ENCODE measurements around the gene STK33. TPM values are rescaled to one million over a fixed set of nuclear protein-coding genes. Genes with fewer than 3 reads are reported as not detected.

The STK33 gene
- polyA plus RNA-seq, 6 donors from 2014 or later: 2.5 to 11.0 (median 4.9) TPM

- Mint-ChIP-seq H3K27ac (no peak overlapping the region), H3K36me3 (peaks cover 8 to 19% of the 10 kb centered on the region in 2 donors), H3K9me3 (no peaks in the 10 kb centered on the region)
These were observed 21.4 kb upstream of the STK33 start for GRCh38 chr11:8615291-8616032.

DNA sequence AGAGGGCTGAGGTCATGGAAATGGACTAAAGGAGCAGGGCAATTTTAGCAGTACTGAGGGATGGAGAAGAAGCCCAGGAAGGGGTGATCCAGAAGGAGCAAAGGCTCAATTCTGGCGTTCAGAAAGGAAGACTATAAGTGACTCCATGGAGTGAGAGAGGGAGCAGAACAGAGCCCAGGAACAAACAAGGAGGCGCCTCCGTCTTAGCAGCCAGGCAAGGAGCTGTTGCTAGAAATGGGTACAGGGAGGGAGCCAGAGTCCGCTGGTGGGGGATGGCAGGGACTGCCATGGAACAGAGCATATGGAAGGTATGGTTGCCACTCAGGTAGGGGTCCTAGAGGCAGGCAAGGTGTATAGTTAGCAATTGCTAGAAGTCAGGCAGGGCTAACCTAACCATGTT lies 20.5 kb upstream of the STK33 start:
- H3K4me1 Mint-ChIP-seq: peaks cover 0 to 3% (median 0%) of the 10 kb centered on the region in 3 donors
- H3K27ac Mint-ChIP-seq: peak overlapping the region in 1 of 6 donors; percentile 28
- no peaks in the 10 kb centered on the region for H3K27me3 Mint-ChIP-seq
- H3K9me3 Mint-ChIP-seq: no peaks in the 10 kb centered on the region
- no peak overlapping the region for H3K4me3 Mint-ChIP-seq
- DNase-seq (no peak), ATAC-seq (ENCODE audit: low read depth in 2 of 2) (no peak)
- peaks cover 5 to 17% of the 10 kb centered on the region in 2 donors for H3K36me3 Mint-ChIP-seq

More at GRCh38 chr11:8615291-8616032, 21.4 kb upstream of the STK33 start:
- H3K4me3 Mint-ChIP-seq: no peak overlapping the region
- ATAC-seq (ENCODE audit: low read depth in 2 of 2): no peak
- peaks cover 0 to 3% (median 0%) of the 10 kb centered on the region in 3 donors for H3K4me1 Mint-ChIP-seq
- DNase-seq: no peak
- no peaks in the 10 kb centered on the region for H3K27me3 Mint-ChIP-seq

- Mint-ChIP-seq H3K27me3 (no peaks in the 10 kb centered on the region), H3K4me1 (peaks cover 0 to 3% (median 0%) of the 10 kb centered on the region in 3 donors), H3K27ac (peak overlapping the region in 1 of 6 donors; percentile 86), H3K4me3 (no peak overlapping the region), H3K9me3 (no peaks in the 10 kb centered on the region), H3K36me3 (peaks cover 0 to 17% of the 10 kb centered on the region in 2 donors)
- no peak for ATAC-seq (ENCODE audit: low read depth in 2 of 2)
- DNase-seq: no peak
These were observed 19.0 kb upstream of the STK33 start for GRCh38 chr11:8613036-8613435.

DNA sequence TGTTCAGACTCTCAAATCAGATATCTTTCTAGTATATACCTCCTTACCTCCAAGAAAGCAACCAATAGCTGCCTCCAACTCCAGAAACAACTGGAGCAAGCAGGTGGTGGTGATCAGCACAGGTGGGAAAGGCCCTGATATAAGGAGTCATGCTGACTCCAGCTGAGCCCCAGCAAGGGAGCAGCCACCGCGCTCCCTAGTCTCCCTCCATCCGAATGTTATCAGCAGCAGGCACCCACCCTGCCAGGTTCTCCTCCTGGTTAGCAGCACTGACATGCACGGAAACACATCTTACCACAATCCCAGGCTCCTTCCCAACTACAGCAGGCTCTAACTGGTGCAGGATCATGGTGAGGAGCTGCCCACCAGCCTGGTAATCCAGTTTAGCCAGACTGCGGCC lies 18.5 kb upstream of the STK33 start:
- Mint-ChIP-seq H3K4me1 (peaks cover 0 to 3% (median 0%) of the 10 kb centered on the region in 3 donors), H3K27me3 (peaks cover 0 to 2% (median 0%) of the 10 kb centered on the region in 3 donors), H3K9me3 (no peaks in the 10 kb centered on the region), H3K36me3 (peaks cover 0 to 14% of the 10 kb centered on the region in 2 donors), H3K4me3 (no peak overlapping the region), H3K27ac (no peak overlapping the region)
- ATAC-seq (ENCODE audit: low read depth in 2 of 2) (no peak), DNase-seq (no peak)

GRCh38 chr11:8610532-8611116 lies 16.6 kb upstream of the STK33 start:
- peaks cover 4 to 18% (median 6%) of the 10 kb centered on the region in 3 donors for H3K27me3 Mint-ChIP-seq
- DNase-seq: no peak
- H3K9me3 Mint-ChIP-seq: no peaks in the 10 kb centered on the region
- no peak overlapping the region for H3K4me3 Mint-ChIP-seq
- H3K27ac Mint-ChIP-seq: peak overlapping the region in 1 of 6 donors; percentile 56
- H3K4me1 Mint-ChIP-seq: peaks cover 0 to 3% (median 0%) of the 10 kb centered on the region in 3 donors
- H3K36me3 Mint-ChIP-seq: peaks cover 0 to 13% of the 10 kb centered on the region in 2 donors
- ATAC-seq (ENCODE audit: low read depth in 2 of 2): peak in 1 of 2 donors; percentile 41

- H3K9me3 Mint-ChIP-seq: no peaks in the 10 kb centered on the region
- no peak overlapping the region for H3K27ac Mint-ChIP-seq
- peaks cover 0 to 7% (median 6%) of the 10 kb centered on the region in 3 donors for H3K4me1 Mint-ChIP-seq
- H3K27me3 Mint-ChIP-seq: peaks cover 14 to 32% (median 16%) of the 10 kb centered on the region in 3 donors
- no peak for ATAC-seq (ENCODE audit: low read depth in 2 of 2)
- no peak for DNase-seq
- H3K4me3 Mint-ChIP-seq: no peak overlapping the region
- H3K36me3 Mint-ChIP-seq: peaks cover 0 to 8% of the 10 kb centered on the region in 2 donors
These were observed 14.6 kb upstream of the STK33 start for GRCh38 chr11:8608652-8609051.

DNA sequence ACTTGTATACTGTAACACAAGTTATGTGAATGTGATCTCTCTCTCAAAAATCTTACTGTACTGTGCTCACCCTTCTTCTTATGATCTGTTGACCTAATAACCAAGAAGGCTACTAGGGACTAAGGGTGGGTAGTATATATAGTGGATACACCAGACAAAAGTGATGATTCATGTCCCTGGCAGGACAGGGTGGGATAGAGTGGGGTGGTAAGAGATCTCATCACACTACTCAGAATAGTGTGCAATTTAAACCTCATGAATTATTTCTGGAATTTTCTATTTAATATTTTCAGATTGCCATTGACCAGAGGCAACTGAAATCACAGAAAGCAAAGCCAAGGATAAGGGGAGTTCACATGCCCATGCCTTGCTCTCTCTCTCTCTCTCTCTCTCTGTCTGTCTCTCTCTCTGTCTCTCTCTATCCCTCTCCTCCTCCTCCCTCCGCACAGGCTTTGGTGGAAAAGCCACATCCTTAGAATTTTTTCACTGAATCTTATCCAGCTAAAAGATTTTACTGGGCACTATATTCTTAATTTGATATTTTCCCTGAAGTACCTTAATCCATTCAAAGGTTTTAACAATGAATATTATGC lies 12.0 kb upstream of the STK33 start:
- H3K9me3 Mint-ChIP-seq: no peaks in the 10 kb centered on the region
- peaks cover 0 to 7% (median 6%) of the 10 kb centered on the region in 3 donors for H3K4me1 Mint-ChIP-seq
- peaks cover 16 to 43% (median 24%) of the 10 kb centered on the region in 3 donors for H3K27me3 Mint-ChIP-seq
- no peaks in the 10 kb centered on the region for H3K36me3 Mint-ChIP-seq
- no peak for DNase-seq
- no peak overlapping the region for H3K4me3 Mint-ChIP-seq
- no peak for ATAC-seq (ENCODE audit: low read depth in 2 of 2)
- H3K27ac Mint-ChIP-seq: peak overlapping the region in 1 of 6 donors; percentile 4

DNA sequence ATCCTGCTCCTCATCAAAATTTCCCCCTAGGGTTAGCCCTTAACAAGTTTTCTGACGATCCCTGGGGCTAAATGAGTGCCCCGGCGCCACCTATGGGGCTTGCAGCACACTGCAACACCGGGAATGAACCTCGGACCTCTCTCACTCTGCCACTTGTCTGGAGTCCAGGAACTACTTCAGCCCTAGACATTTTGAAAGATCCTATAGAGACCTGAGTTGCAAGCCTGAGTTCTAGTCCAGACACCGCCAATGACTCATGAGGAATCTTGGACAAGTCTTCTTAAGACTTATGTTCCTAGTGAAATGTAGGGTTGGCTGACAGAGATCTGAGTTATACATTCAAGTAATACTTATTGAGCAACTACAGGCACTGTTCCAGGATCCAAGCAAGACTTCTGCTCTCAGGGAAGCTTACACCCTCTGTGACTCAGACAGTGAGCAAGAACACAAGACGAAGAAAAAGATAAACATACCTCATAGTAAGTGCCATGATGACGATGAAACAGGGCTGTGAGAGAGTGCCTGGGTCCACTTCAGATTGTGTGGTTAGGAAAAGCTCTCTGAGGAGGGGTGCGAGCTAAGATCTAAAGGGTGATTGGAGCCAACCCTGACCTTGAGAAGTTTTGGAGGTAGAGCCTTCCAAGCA lies 10.2 kb upstream of the STK33 start:
- Mint-ChIP-seq H3K9me3 (no peaks in the 10 kb centered on the region), H3K27ac (no peak overlapping the region), H3K4me1 (peaks cover 0 to 7% (median 3%) of the 10 kb centered on the region in 3 donors), H3K36me3 (no peaks in the 10 kb centered on the region), H3K4me3 (peak overlapping the region in 1 of 8 donors; percentile 3), H3K27me3 (peaks cover 16 to 45% (median 27%) of the 10 kb centered on the region in 3 donors)
- DNase-seq: no peak
- peak; percentile 35 to 64 for ATAC-seq (ENCODE audit: low read depth in 2 of 2)

DNA sequence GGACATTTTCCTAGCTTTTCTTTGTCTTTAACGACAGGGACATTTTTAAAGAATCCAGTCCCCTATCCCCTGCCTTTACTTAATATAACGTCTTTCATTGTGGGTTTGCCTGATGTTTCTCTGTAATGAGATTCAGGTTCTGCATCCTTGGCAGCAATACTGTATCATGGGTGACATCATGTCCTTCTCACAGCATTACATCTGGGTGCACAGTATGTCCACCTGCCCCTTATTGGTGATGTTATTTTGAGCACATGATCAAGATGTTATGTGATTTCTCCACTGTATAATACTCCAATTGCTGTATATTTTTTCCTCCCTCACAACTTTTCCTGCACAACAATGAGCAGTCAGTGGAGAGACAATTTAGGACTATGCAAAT lies 9.7 kb upstream of the STK33 start:
- ATAC-seq (ENCODE audit: low read depth in 2 of 2): no peak
- peaks cover 0 to 7% (median 3%) of the 10 kb centered on the region in 3 donors for H3K4me1 Mint-ChIP-seq

GRCh38 chr11:8601376-8602133 lies 7.5 kb upstream of the STK33 start:
- DNase-seq (no peak), ATAC-seq (ENCODE audit: low read depth in 2 of 2) (no peak)
- H3K27ac Mint-ChIP-seq: peak overlapping the region in 2 of 6 donors; percentile 29 to 76
- H3K9me3 Mint-ChIP-seq: no peaks in the 10 kb centered on the region
- H3K27me3 Mint-ChIP-seq: peaks cover 24 to 55% (median 27%) of the 10 kb centered on the region in 3 donors
- no peak overlapping the region for H3K4me3 Mint-ChIP-seq
- H3K4me1 Mint-ChIP-seq: peaks cover 0 to 7% (median 3%) of the 10 kb centered on the region in 3 donors
- H3K36me3 Mint-ChIP-seq: no peaks in the 10 kb centered on the region

More for the DNA sequence above, 9.7 kb upstream of the STK33 start:
- H3K36me3 Mint-ChIP-seq: no peaks in the 10 kb centered on the region
- H3K27me3 Mint-ChIP-seq: peaks cover 19 to 50% (median 27%) of the 10 kb centered on the region in 3 donors
- no peak overlapping the region for H3K27ac Mint-ChIP-seq
- H3K9me3 Mint-ChIP-seq: no peaks in the 10 kb centered on the region
- no peak for DNase-seq
- no peak overlapping the region for H3K4me3 Mint-ChIP-seq

- H3K27ac Mint-ChIP-seq: no peak overlapping the region
- peaks cover 0 to 12% (median 10%) of the 10 kb centered on the region in 3 donors for H3K4me1 Mint-ChIP-seq
- H3K36me3 Mint-ChIP-seq: no peaks in the 10 kb centered on the region
- H3K27me3 Mint-ChIP-seq: peaks cover 8 to 32% (median 11%) of the 10 kb centered on the region in 3 donors
- no peak overlapping the region for H3K4me3 Mint-ChIP-seq
- ATAC-seq (ENCODE audit: low read depth in 2 of 2): no peak
- DNase-seq: no peak
- H3K9me3 Mint-ChIP-seq: no peaks in the 10 kb centered on the region
These were observed 4.5 kb upstream of the STK33 start for GRCh38 chr11:8598506-8598905.

GRCh38 chr11:8597182-8597581 lies 3.2 kb upstream of the STK33 start:
- Mint-ChIP-seq H3K36me3 (no peaks in the 10 kb centered on the region), H3K9me3 (no peaks in the 10 kb centered on the region), H3K4me1 (peaks cover 5 to 19% (median 15%) of the 10 kb centered on the region in 3 donors), H3K27ac (no peak overlapping the region), H3K4me3 (no peak overlapping the region), H3K27me3 (peaks cover 8 to 29% (median 8%) of the 10 kb centered on the region in 3 donors)
- no peak for ATAC-seq (ENCODE audit: low read depth in 2 of 2)
- no peak for DNase-seq
